ENCODE results near the gene LRPPRC. TPM values are rescaled to one million over a fixed set of nuclear protein-coding genes. Genes with fewer than 3 reads are reported as not detected.

LRPPRC gene
- total RNA-seq, 6 experiments from 2014 or later: 57.6 to 77.6 (median 65.7) TPM

DNA sequence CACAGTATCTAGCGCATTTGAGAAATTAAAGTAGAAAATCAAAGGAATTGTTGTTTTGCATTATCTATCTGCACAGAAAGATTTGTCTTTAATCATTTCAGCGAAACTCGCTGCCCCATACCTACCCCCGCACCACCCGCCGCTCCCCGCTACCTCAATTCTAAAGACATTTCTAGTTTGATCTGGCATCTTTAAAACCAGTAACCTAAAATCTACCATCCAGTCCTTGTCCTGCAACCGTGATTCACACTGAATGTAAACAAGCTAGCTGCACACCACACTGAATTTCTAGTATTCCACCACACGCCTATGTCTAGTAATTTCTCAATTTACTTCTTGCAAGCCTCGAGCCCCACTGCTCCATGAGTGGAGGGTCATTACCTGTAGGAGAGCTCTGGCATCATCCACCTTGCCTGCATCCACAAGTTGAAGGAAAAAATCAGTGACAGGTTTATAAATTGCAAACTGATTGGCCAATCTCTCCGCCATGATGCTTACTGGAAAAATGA is 96.9 kb downstream of the LRPPRC start:
- TF ChIP-seq, protein P1, sequence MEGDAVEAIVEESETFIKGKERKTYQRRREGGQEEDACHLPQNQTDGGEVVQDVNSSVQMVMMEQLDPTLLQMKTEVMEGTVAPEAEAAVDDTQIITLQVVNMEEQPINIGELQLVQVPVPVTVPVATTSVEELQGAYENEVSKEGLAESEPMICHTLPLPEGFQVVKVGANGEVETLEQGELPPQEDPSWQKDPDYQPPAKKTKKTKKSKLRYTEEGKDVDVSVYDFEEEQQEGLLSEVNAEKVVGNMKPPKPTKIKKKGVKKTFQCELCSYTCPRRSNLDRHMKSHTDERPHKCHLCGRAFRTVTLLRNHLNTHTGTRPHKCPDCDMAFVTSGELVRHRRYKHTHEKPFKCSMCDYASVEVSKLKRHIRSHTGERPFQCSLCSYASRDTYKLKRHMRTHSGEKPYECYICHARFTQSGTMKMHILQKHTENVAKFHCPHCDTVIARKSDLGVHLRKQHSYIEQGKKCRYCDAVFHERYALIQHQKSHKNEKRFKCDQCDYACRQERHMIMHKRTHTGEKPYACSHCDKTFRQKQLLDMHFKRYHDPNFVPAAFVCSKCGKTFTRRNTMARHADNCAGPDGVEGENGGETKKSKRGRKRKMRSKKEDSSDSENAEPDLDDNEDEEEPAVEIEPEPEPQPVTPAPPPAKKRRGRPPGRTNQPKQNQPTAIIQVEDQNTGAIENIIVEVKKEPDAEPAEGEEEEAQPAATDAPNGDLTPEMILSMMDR (IDR thresholded peaks at IDR 0.05): no peak
- Mint-ChIP-seq H3K9me3 (no peaks in the 10 kb centered on the region), H3K4me3 (no peak overlapping the region), H3K36me3 (ENCODE audit: low read depth) (peaks cover 17% of the 10 kb centered on the region), H3K27ac (peak overlapping the region; percentile 14; the same call in 1 of the 2 replicates), H3K27me3 (ENCODE audit: insufficient read depth) (no peaks in the 10 kb centered on the region), H3K4me1 (ENCODE audit: low read depth) (peaks cover 2% of the 10 kb centered on the region)
- DNase-seq: no peak

DNA sequence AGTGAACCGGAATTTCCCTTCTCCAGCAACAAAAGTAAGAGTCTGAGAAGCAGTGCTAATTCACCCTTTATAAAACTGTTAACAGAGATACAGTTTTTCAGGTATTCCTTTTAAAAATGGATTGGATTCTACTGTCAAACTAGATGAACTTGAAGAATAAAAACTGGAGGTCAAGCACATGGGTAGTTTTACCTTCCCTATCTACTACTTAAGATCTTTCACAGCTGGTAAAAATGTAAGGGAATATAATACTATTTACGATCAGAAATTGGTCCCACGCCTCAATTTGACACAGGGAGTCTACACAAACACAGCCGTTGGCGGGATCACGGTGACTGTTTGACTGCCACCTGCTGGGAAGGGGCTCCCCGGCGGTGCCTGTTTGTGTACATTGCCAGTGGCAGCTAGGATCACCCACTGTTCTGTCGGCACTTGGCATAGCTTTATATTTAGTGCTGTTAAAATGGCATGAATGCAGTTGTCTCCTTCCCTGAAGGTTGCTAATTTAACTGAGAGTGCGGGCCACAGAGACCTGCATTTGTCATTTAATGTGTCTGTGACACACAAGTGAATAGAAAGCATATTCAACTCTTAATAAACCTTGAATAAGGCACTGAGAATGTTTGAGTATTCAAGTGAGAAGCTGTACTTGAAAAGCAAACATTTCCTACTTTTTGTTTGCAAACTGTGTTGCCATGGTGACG is 97.5 kb downstream of the LRPPRC start:
- H3K36me3 Mint-ChIP-seq (ENCODE audit: low read depth): peaks cover 21% of the 10 kb centered on the region

DNA sequence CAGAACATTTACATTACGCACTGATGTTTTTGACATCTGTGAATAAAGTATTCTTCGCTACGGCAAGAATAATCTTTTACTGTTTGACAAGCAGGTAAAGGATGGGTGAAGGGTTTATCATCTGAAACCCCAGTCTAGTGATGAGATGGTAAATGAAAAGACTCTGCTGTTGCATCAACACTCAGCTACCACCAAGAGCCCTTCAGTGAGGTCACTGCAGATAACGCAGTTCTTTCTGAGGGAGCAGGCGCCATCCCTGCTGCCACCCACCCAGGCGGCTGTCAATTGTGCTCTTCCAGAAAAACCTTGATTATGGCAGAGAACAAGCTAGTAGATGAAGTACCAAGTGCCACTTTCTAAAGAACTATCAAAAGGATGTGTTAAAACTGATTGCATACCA is 98.3 kb downstream of the LRPPRC start:
- Mint-ChIP-seq H3K4me1 (ENCODE audit: low read depth) (peaks cover 14% of the 10 kb centered on the region), H3K27me3 (ENCODE audit: insufficient read depth) (no peaks in the 10 kb centered on the region), H3K27ac (no peak overlapping the region), H3K9me3 (no peaks in the 10 kb centered on the region), H3K36me3 (ENCODE audit: low read depth) (peaks cover 25% of the 10 kb centered on the region), H3K4me3 (no peak overlapping the region)
- TF ChIP-seq, protein P1 (IDR thresholded peaks at IDR 0.05): no peak
- no peak for DNase-seq

More for the DNA sequence above, 97.5 kb downstream of the LRPPRC start:
- H3K27ac Mint-ChIP-seq: peak overlapping the region; percentile 16; the same call in 1 of the 2 replicates
- no peak overlapping the region for H3K4me3 Mint-ChIP-seq
- no peaks in the 10 kb centered on the region for H3K9me3 Mint-ChIP-seq
- no peak for DNase-seq
- H3K4me1 Mint-ChIP-seq (ENCODE audit: low read depth): peaks cover 8% of the 10 kb centered on the region
- TF ChIP-seq, protein P1 (IDR thresholded peaks at IDR 0.05): peak; percentile 32; the same call in 1 of the 2 replicates
- H3K27me3 Mint-ChIP-seq (ENCODE audit: insufficient read depth): no peaks in the 10 kb centered on the region

DNA sequence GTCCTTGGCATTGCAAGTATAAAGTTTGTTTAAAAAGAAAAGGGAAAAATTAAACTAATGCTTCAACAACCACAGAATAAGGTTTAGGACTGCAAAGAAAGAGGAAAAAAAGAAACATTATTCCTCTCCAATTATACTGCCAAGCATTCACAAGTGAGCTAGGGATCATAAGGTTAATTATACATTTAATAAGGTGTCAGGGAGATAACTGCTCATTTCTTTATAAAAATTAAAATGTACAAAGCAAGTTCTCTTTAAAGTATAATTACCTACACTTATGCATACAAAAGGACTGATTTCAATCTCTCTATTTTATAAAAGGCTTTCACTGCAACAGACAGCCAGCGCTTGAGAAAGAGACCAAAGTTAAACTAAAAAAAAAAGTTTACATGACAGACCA is 98.9 kb downstream of the LRPPRC start:
- H3K27me3 Mint-ChIP-seq (ENCODE audit: insufficient read depth): no peaks in the 10 kb centered on the region

DNA sequence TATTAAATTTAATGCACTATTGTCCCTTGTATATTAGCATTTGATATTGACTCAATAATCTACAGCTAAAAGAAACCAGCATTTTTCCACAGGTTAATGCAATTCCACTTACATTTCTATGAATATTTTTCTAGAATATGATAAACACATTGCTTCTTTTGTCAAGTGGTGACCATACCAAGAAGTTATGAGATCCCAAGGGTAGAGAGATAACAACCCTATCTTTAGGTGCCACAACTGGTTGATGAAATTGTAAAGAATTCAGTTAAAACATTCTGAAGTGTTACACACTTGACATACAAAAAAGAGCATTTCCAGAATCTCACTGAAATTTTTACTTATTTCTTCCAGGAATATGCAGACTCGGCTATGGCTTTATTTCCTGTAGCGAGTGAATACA is 101.0 kb downstream of the LRPPRC start:
- H3K27ac Mint-ChIP-seq: no peak overlapping the region
- DNase-seq: no peak
- no peaks in the 10 kb centered on the region for H3K9me3 Mint-ChIP-seq
- TF ChIP-seq, protein P1 (IDR thresholded peaks at IDR 0.05): no peak
- peaks cover 1% of the 10 kb centered on the region; the same call in 1 of the 2 replicates for H3K27me3 Mint-ChIP-seq (ENCODE audit: insufficient read depth)
- H3K36me3 Mint-ChIP-seq (ENCODE audit: low read depth): peaks cover 44% of the 10 kb centered on the region
- no peak overlapping the region for H3K4me3 Mint-ChIP-seq
- H3K4me1 Mint-ChIP-seq (ENCODE audit: low read depth): peaks cover 14% of the 10 kb centered on the region

More for the DNA sequence above, 98.9 kb downstream of the LRPPRC start:
- no peak overlapping the region for H3K27ac Mint-ChIP-seq
- TF ChIP-seq, protein P1 (IDR thresholded peaks at IDR 0.05): no peak
- no peak overlapping the region for H3K4me3 Mint-ChIP-seq
- DNase-seq: no peak
- no peaks in the 10 kb centered on the region for H3K9me3 Mint-ChIP-seq
- peaks cover 31% of the 10 kb centered on the region for H3K36me3 Mint-ChIP-seq (ENCODE audit: low read depth)
- H3K4me1 Mint-ChIP-seq (ENCODE audit: low read depth): peaks cover 14% of the 10 kb centered on the region
